Measurements from ENCODE around the gene ATOX1. TPM values are rescaled to one million over a fixed set of nuclear protein-coding genes. Genes with fewer than 3 reads are reported as not detected.
"Not testable (repeated sequence)": the region's sequence is repeated elsewhere in the genome, so short reads cannot be mapped to it uniquely, and the experiment has no call there.

The ATOX1 gene
- total and polyA plus RNA-seq, 5 donors = 61.0 to 135 (median 75.5) TPM

- 88% methylated on average over 4 of the region's 4 CpGs for WGBS
- ATAC-seq; H3K9me3 ChIP-seq (ENCODE audit: control insufficient read depth, low read length); H3K4me3 ChIP-seq (ENCODE audit: low read length); intact Hi-C loops (cut with DNase I); H3K27me3 ChIP-seq (ENCODE audit: control insufficient read depth, insufficient read depth); H3K27ac ChIP-seq (ENCODE audit: low read length); H3K4me1 ChIP-seq (ENCODE audit: control insufficient read depth, insufficient read depth, low read length); DNase-seq: not testable (repeated sequence)
Measured at GRCh38 chr5:151698081-151698480, 60.4 kb downstream of the ATOX1 start.

DNA sequence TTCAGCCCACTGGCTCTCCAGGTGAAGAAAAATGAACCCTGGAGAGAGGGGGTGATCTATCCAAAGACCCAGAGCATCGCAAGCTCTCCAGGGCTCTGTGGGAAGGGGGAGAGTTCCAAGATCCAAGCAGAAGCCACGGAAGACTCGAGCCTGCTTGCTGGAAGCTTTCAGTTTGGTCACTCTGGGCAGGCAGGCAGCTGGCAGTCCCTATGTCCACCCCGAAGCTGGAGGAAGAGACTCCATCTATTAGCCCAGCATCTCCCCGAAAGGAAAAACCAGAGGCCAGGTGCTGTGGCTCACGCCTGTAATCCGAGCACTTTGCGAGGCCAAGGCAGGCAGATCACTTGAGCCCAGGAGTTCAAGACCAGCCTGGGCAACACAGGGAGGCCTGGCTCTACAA is 61.0 kb downstream of the ATOX1 start:
- ATAC-seq = no peak
- H3K27me3 ChIP-seq (ENCODE audit: control insufficient read depth, insufficient read depth) = no peaks in the 10 kb centered on the region
- no peaks in the 10 kb centered on the region for H3K4me1 ChIP-seq (ENCODE audit: control insufficient read depth, insufficient read depth, low read length)
- peak in 1 of 3 donors; percentile 57 for DNase-seq
- no peak overlapping the region for H3K4me3 ChIP-seq (ENCODE audit: low read length)
- H3K9me3 ChIP-seq (ENCODE audit: control insufficient read depth, low read length) = no peaks in the 10 kb centered on the region
- 68% methylated on average over 8 of the region's 8 CpGs for WGBS
- intact Hi-C loops (cut with DNase I) = no loop called here
- H3K27ac ChIP-seq (ENCODE audit: low read length) = peak overlapping the region; percentile 70

DNA sequence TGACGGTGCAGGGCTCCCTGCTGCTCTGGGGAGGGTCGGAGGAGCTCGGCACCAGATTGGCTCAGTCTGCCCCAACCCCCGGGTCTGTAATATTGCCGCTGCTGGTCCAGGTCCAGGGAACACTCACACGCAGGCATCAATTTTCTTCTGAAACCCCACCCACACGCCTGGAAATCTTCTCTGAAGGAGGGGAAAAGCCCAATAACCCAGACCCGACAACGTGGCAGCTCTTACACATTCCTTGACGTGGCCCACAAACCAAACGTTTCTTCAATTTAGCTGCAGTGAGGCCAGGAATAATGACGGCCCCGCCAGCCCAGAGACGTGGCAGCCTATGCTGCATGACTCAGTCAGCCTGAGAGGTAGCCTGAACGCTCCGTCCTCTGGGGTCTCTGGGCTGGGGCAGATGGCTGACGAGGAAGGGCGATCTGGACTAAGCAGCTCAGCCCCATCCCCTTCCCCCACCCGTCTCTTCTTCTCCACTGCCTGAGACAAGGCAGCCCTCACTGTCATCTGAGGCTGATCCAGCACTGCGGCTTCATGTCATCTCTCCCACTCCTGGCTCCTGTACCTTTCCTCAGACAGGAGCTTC is 61.9 kb downstream of the ATOX1 start:
- DNase-seq (peak; percentile 83 to 90 (median 87)), ATAC-seq (peak; percentile 73 to 74)
- WGBS = 40% methylated on average over 20 of the region's 20 CpGs
- Histone ChIP-seq H3K4me1 (ENCODE audit: control insufficient read depth, insufficient read depth, low read length) (no peaks in the 10 kb centered on the region), H3K9me3 (ENCODE audit: control insufficient read depth, low read length) (no peaks in the 10 kb centered on the region), H3K27me3 (ENCODE audit: control insufficient read depth, insufficient read depth) (no peaks in the 10 kb centered on the region), H3K27ac (ENCODE audit: low read length) (peak overlapping the region; percentile 95), H3K4me3 (ENCODE audit: low read length) (no peak overlapping the region)
- intact Hi-C loops (cut with DNase I) = no loop called here

DNA sequence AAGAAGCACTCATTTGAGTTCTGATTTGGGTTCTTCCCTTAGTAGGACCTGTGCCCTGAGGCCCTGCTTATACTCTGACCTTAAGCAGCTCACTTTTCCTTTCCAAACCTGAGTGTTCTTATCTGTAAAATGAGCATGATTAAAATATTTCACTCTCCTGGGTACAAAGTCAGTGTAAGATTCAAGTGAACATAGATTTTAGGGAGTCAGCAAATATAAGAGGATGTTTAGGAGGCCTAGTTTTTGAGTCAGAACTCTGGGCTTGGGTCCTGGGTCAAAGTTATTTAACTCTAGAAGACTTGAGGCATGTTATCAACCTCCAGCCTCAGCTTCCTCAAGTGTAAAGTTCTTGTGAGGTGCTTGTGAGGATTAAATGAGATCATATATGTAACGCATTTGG is 63.0 kb downstream of the ATOX1 start:
- no peaks in the 10 kb centered on the region for H3K4me1 ChIP-seq (ENCODE audit: control insufficient read depth, insufficient read depth, low read length)
- no peaks in the 10 kb centered on the region for H3K27me3 ChIP-seq (ENCODE audit: control insufficient read depth, insufficient read depth)
- WGBS = 78% methylated on average over 1 of the region's 1 CpG
- no peak for DNase-seq
- intact Hi-C loops (cut with DNase I) = no loop called here
- no peaks in the 10 kb centered on the region for H3K9me3 ChIP-seq (ENCODE audit: control insufficient read depth, low read length)
- no peak for ATAC-seq
- no peak overlapping the region for H3K27ac ChIP-seq (ENCODE audit: low read length)
- no peak overlapping the region for H3K4me3 ChIP-seq (ENCODE audit: low read length)

GRCh38 chr5:151694035-151694485 is 64.4 kb downstream of the ATOX1 start:
- DNase-seq = peak in 2 of 3 donors; percentile 51 to 70
- Histone ChIP-seq H3K27ac (ENCODE audit: low read length) (peak overlapping the region; percentile 13), H3K27me3 (ENCODE audit: control insufficient read depth, insufficient read depth) (no peaks in the 10 kb centered on the region), H3K4me1 (ENCODE audit: control insufficient read depth, insufficient read depth, low read length) (no peaks in the 10 kb centered on the region), H3K4me3 (ENCODE audit: low read length) (no peak overlapping the region), H3K9me3 (ENCODE audit: control insufficient read depth, low read length) (no peaks in the 10 kb centered on the region)
- ATAC-seq = peak in 1 of 2 donors; percentile 17
- WGBS = 73% methylated on average over 3 of the region's 3 CpGs
- intact Hi-C loops (cut with DNase I) = no loop called here

Other genes with a start within 250 kb of the ATOX1 start
- under 1 TPM in 1 of 4 donors, not detected in 3; 0.03 TPM for gene FAT2, start 167.3 kb downstream of the ATOX1 start, total RNA-seq
- under 0.01 TPM for gene FAT2, start 167.3 kb downstream of the ATOX1 start, polyA plus RNA-seq
- gene SPARC, start 71.7 kb downstream of the ATOX1 start, total RNA-seq = 100 to 1,000 TPM; 440 to 896 (median 629) TPM
- 301 TPM for gene SPARC, start 71.7 kb downstream of the ATOX1 start, polyA plus RNA-seq
- 100 to 1,000 TPM in 3 of 4 donors, 10 to 100 TPM in 1; 94.8 to 121 (median 112) TPM for gene G3BP1, start 13.3 kb upstream of the ATOX1 start, total RNA-seq
- 25.5 TPM for gene G3BP1, start 13.3 kb upstream of the ATOX1 start, polyA plus RNA-seq
- not detected for gene GLRA1, start 166.2 kb upstream of the ATOX1 start, total RNA-seq
- gene GLRA1, start 166.2 kb upstream of the ATOX1 start, polyA plus RNA-seq = not detected

All from right cardiac atrium (tissue), 5 donors.